HepG2 (cell line): ENCODE results near the gene TRPM1. TPM values are rescaled to one million over a fixed set of nuclear protein-coding genes. Genes with fewer than 3 reads are reported as not detected.
A peak's percentile ranks its signal among the peaks of the same experiment; 100 is the strongest.

Source experiments
- ARNTL ChIP-seq: sonication (generic); formaldehyde crosslinking; IDR thresholded peaks from 2 replicates; pipeline ENCODE4 v1.4.0; 2020; ENCODE audit warnings: mild to moderate bottlenecking, missing genetic modification reagents
- CBX5 ChIP-seq: sonication (generic); formaldehyde crosslinking; IDR thresholded peaks from 2 replicates; pipeline ENCODE4 v1.4.0; 2020; ENCODE audit warnings: missing genetic modification reagents, borderline replicate concordance
- EHMT2 ChIP-seq: fragments of 200-600 bp; sonication (generic); IDR thresholded peaks from 2 replicates; pipeline ENCODE4 v1.7.0; 2017; ENCODE audit warnings: antibody characterized with exemption, low read depth, low read length, borderline replicate concordance
- EP300 ChIP-seq, 3 experiments: sonication (generic) in 1 of 3; formaldehyde crosslinking in 1 of 3; IDR thresholded peaks; 2 replicates each; pipeline versions ENCODE4 v1.5.1 to v1.6.1; 2011 to 2020; ENCODE audit warnings: low read depth in 2 of 3, low read length in 2 of 3, borderline replicate concordance in 1 of 3, improper control_type of control experiment in 1 of 3, mild to moderate bottlenecking in 1 of 3, missing genetic modification reagents in 1 of 3, moderate library complexity in 1 of 3
- GATAD2A ChIP-seq: IDR thresholded peaks from 2 replicates; pipeline ENCODE4 v1.6.1; 2016
- GMEB2 ChIP-seq: IDR thresholded peaks from 2 replicates; pipeline ENCODE4 v1.6.1; 2016; ENCODE audit warnings: missing biosample characterization, missing genetic modification reagents, low read depth
- HIVEP1 ChIP-seq: sonication (generic); formaldehyde crosslinking; IDR thresholded peaks from 2 replicates; pipeline ENCODE4 v1.4.0; 2020; ENCODE audit warnings: mild to moderate bottlenecking, missing genetic modification reagents
- HNF1B ChIP-seq: sonication (generic); formaldehyde crosslinking; IDR thresholded peaks from 2 replicates; pipeline ENCODE4 v1.5.1; 2020; ENCODE audit warnings: mild to moderate bottlenecking, moderate library complexity, missing genetic modification reagents
- IRX3 ChIP-seq: sonication (generic); formaldehyde crosslinking; IDR thresholded peaks from 2 replicates; pipeline ENCODE4 v1.8.1; 2023; ENCODE audit warnings: mild to moderate bottlenecking, low read depth, missing genetic modification reagents, borderline replicate concordance
- MXD3 ChIP-seq: IDR thresholded peaks from 2 replicates; pipeline ENCODE4 v1.6.1; 2016; ENCODE audit warnings: mild to moderate bottlenecking, missing biosample characterization, missing genetic modification reagents
- SALL1 ChIP-seq: sonication (generic); formaldehyde crosslinking; IDR thresholded peaks from 2 replicates; pipeline ENCODE4 v1.8.0; 2022; ENCODE audit warnings: mild to moderate bottlenecking, missing genetic modification reagents
- SAP130 ChIP-seq: IDR thresholded peaks from 2 replicates; pipeline ENCODE4 v1.6.1; 2016; ENCODE audit warnings: low read depth
- SOX13 ChIP-seq, 3 experiments: fragments of 450-650 bp in 1 of 3; sonication (generic) in 1 of 3; formaldehyde crosslinking in 1 of 3; IDR thresholded peaks in 2 of 3; conservative IDR thresholded peaks in 1 of 3; 2 replicates each; pipeline versions ENCODE4 v1.5.0 to v1.6.1; 2016 to 2020; ENCODE audit warnings: antibody characterized with exemption in 1 of 3, mild to moderate bottlenecking in 1 of 3, missing compliant biosample characterization in 1 of 3, missing genetic modification reagents in 1 of 3, moderate library complexity in 1 of 3
- TBX2 ChIP-seq: sonication (generic); formaldehyde crosslinking; IDR thresholded peaks from 2 replicates; pipeline ENCODE4 v1.5.0; 2020; ENCODE audit warnings: missing genetic modification reagents, mild to moderate bottlenecking, borderline replicate concordance
- ZBTB20 ChIP-seq: sonication (generic); formaldehyde crosslinking; IDR thresholded peaks from 2 replicates; pipeline ENCODE4 v1.8.1; 2023; ENCODE audit warnings: missing genetic modification reagents, low read depth, mild to moderate bottlenecking, borderline replicate concordance
- ZBTB34 ChIP-seq: sonication (generic); formaldehyde crosslinking; IDR thresholded peaks from 2 replicates; pipeline ENCODE4 v1.8.0; 2022; ENCODE audit warnings: mild to moderate bottlenecking, missing genetic modification reagents
- ZNF468 ChIP-seq: sonication (generic); formaldehyde crosslinking; IDR thresholded peaks from 2 replicates; pipeline ENCODE4 v1.8.0; 2022; ENCODE audit warnings: mild to moderate bottlenecking, moderate library complexity, missing genetic modification reagents
- ZNF503 ChIP-seq: sonication (generic); formaldehyde crosslinking; IDR thresholded peaks from 2 replicates; pipeline ENCODE4 v1.4.0; 2020; ENCODE audit warnings: missing genetic modification reagents
- ZNF577 ChIP-seq: sonication (generic); formaldehyde crosslinking; IDR thresholded peaks from 2 replicates; pipeline ENCODE4 v1.4.0; 2020; ENCODE audit warnings: mild to moderate bottlenecking, low read depth, missing genetic modification reagents, borderline replicate concordance
- ZNF737 ChIP-seq: sonication (generic); formaldehyde crosslinking; IDR thresholded peaks from 2 replicates; pipeline ENCODE4 v1.5.0; 2020; ENCODE audit warnings: missing genetic modification reagents, mild to moderate bottlenecking, borderline replicate concordance
- ZNF747 ChIP-seq: sonication (generic); formaldehyde crosslinking; IDR thresholded peaks from 2 replicates; pipeline ENCODE4 v1.8.1; 2023; ENCODE audit warnings: missing genetic modification reagents, mild to moderate bottlenecking, borderline replicate concordance
- polyA plus RNA-seq, 8 experiments: library from polyadenylated mRNA; depleted of rRNA in 3 of 8; stranded (reverse) in 7 of 8; unstranded in 1 of 8; fragments of >200 nt; fragmentation: Illumina TruSeq in 4 of 8; extraction: Trizol in 4 of 8; gene quantifications; 2 replicates each; pipeline versions ENCODE4 v1.2.1 to v1.2.3, GENCODE V29; 2011 to 2016; ENCODE audit warnings: low read depth in 4 of 8, missing spikeins in 1 of 8, mixed read lengths in 1 of 8; ENCODE audit not compliant: insufficient read depth in 1 of 8
- total RNA-seq, 5 experiments: library from RNA; depleted of rRNA; stranded (reverse); fragments of >200 nt; fragmentation: Illumina TruSeq; extraction: Trizol; gene quantifications; 2 replicates each; pipeline ENCODE4 v1.2.3, GENCODE V29; 2016; ENCODE audit warnings: low read depth in 1 of 5

The TRPM1 gene
- total and polyA plus RNA-seq, 2 of the 13 experiments (the other 11 are each of a cell fraction or from before 2014, with no cell fraction given), result not detected

- TF ChIP-seq ZNF503 (CRISPR knock-in tag) (no peak), ZNF577 (CRISPR knock-in tag) (no peak), MXD3 (CRISPR knock-in tag) (no peak), ARNTL (no peak), ZBTB34 (CRISPR knock-in tag) (no peak), EP300 (IDR thresholded peaks at IDR 0.05; ENCODE audit: low read depth in 2 of 2, low read length in 2 of 2) (0 out of 4 replicates have a peak, but pooled peaks of 1 of the 2 experiments have one; percentile 16), EP300 (CRISPR knock-in tag; IDR thresholded peaks at IDR 0.05; ENCODE audit: borderline replicate concordance) (no peak), GMEB2 (CRISPR knock-in tag) (no peak), GATAD2A (CRISPR knock-in tag) (0 out of 2 replicates have a peak, but pooled peaks have one; percentile 19), SOX13 (IDR thresholded peaks at IDR 0.05) (no peak), SOX13 (CRISPR knock-in tag; conservative IDR thresholded peaks at IDR 0.05 in 1 of 2, IDR thresholded peaks at IDR 0.05 in 1 of 2) (peak in 1 of 2 experiments; percentile 72; a peak in 2 of 4 replicates), HNF1B (CRISPR knock-in tag) (no peak), TBX2 (CRISPR knock-in tag) (peak; percentile 44; the same call in 1 of the 2 replicates), CBX5 (CRISPR knock-in tag) (no peak), ZBTB20 (CRISPR knock-in tag) (no peak), ZNF737 (no peak), SAP130 (CRISPR knock-in tag) (peak; percentile 25; the same call in 1 of the 2 replicates), EHMT2 (no peak), SALL1 (CRISPR knock-in tag) (peak; percentile 40; the same call in 1 of the 2 replicates), ZNF468 (CRISPR knock-in tag) (no peak), ZNF747 (CRISPR knock-in tag) (no peak), HIVEP1 (no peak), IRX3 (CRISPR knock-in tag) (no peak)
Observed at GRCh38 chr15:31024330-31024729, 77.2 kb downstream of the TRPM1 start (continued).
